SU-DHL-6 (cell line): Measurements from ENCODE around the gene NLRP13.

ENCODE experiments used
- H2AFZ ChIP-seq: fragments of 200-600 bp; sonication (generic); 2 replicates; pipeline ENCODE4 v1.6.1; 2014; ENCODE audit warnings: low read depth, mild to moderate bottlenecking, moderate library complexity, mixed read lengths, antibody characterized with exemption, low read length; ENCODE audit not compliant: severe bottlenecking
- H3F3A ChIP-seq: fragments of 200-600 bp; shearing (Covaris generic); 2 replicates; pipeline ENCODE4 v1.6.0; 2016; ENCODE audit warnings: antibody characterized with exemption, mild to moderate bottlenecking; ENCODE audit not compliant: insufficient read depth
- H3K27ac ChIP-seq: fragments of 200-600 bp; sonication (generic); 2 replicates; pipeline ENCODE4 v1.5.1; 2016; ENCODE audit warnings: low read depth, mild to moderate bottlenecking, low read length, moderate library complexity, mixed read lengths
- H3K27me3 ChIP-seq: fragments of 200-600 bp; sonication (generic), shearing (Covaris generic); 2 replicates; pipeline ENCODE4 v1.6.0; 2014; ENCODE audit warnings: mild to moderate bottlenecking, low read length
- H3K36me3 ChIP-seq: fragments of 200-600 bp; sonication (generic); 2 replicates; pipeline ENCODE4 v1.6.1; 2014; ENCODE audit warnings: mild to moderate bottlenecking, low read length, mixed read lengths
- H3K4me2 ChIP-seq: fragments of 300-600, 200-600 bp; shearing (Covaris generic), sonication (generic); 2 replicates; pipeline ENCODE4 v1.6.0; 2014; ENCODE audit warnings: low read length, low read depth, mild to moderate bottlenecking; ENCODE audit not compliant: poor library complexity, severe bottlenecking
- H3K4me3 ChIP-seq: fragments of 200-600 bp; sonication (generic); 2 replicates; pipeline ENCODE4 v1.5.1; 2014; ENCODE audit warnings: antibody characterized with exemption, low read length, mild to moderate bottlenecking, mixed read lengths; ENCODE audit not compliant: insufficient read depth, poor library complexity, severe bottlenecking
- H3K79me2 ChIP-seq: fragments of 200-600 bp; sonication (generic); 2 replicates; pipeline ENCODE4 v1.6.1; 2014; ENCODE audit warnings: mild to moderate bottlenecking, low read length, moderate library complexity; ENCODE audit not compliant: insufficient read depth
- H3K9ac ChIP-seq: fragments of 200-600 bp; sonication (generic); 2 replicates; pipeline ENCODE4 v1.7.0; 2014; ENCODE audit warnings: mild to moderate bottlenecking, low read length
- H3K9me2 ChIP-seq: fragments of 200-600 bp; sonication (generic); replicated peaks from 2 replicates; pipeline ENCODE4 v1.6.1; 2014; ENCODE audit warnings: low read length; ENCODE audit not compliant: insufficient read depth
- H3K9me3 ChIP-seq: fragments of 200-600 bp; sonication (generic); 2 replicates; pipeline ENCODE4 v1.6.1; 2014; ENCODE audit warnings: low read length, mixed read lengths; ENCODE audit not compliant: insufficient read depth
- H4K20me1 ChIP-seq: fragments of 200-600 bp; sonication (generic); 2 replicates; pipeline ENCODE4 v1.6.1; 2014; ENCODE audit warnings: low read depth, mild to moderate bottlenecking, antibody characterized with exemption, low read length, moderate library complexity, mixed read lengths
- CTCF ChIP-seq: fragments of 200-600 bp; sonication (generic); IDR thresholded peaks from one replicate; pipeline ENCODE4 v1.5.1; 2017; ENCODE audit warnings: antibody characterized with exemption, mild to moderate bottlenecking, low read length, moderate library complexity; ENCODE audit not compliant: insufficient read depth, poor library complexity, severe bottlenecking
- EZH2phosphoT487 ChIP-seq: fragments of 200-600 bp; sonication (generic), shearing (Covaris generic); conservative IDR thresholded peaks from 2 replicates; pipeline ENCODE4 v1.6.1; 2018; ENCODE audit warnings: mild to moderate bottlenecking, antibody characterized with exemption, low read length, moderate library complexity, mixed read lengths

The NLRP13 gene

GRCh38 chr19:55947532-55947931, 15.4 kb upstream of the NLRP13 start, which contains the start of gene NLRP8:
Gene NLRP8 (plus strand): TSS chr19:55947832.
- Histone ChIP-seq H3K36me3 (no peaks in the 10 kb centered on the region), H3K4me2 (no peak within 1 kb of the TSS), H3K4me3 (no peak within 1 kb of the TSS), H2AFZ (no peak within 1 kb of the TSS), H4K20me1 (no peaks in the 10 kb centered on the region), H3F3A (no peaks in the 10 kb centered on the region), H3K27me3 (no peaks in the 10 kb centered on the region), H3K9me3 (no peaks in the 10 kb centered on the region), H3K9ac (no peak within 1 kb of the TSS), H3K79me2 (no peaks in the 10 kb centered on the region), H3K9me2 (no peaks in the 10 kb centered on the region), H3K27ac (no peak within 1 kb of the TSS)
- no peak for TF ChIP-seq EZH2phosphoT487
- TF ChIP-seq CTCF: no peak

- Histone ChIP-seq H3K4me3 (no peak overlapping the region), H3F3A (no peaks in the 10 kb centered on the region), H2AFZ (no peak overlapping the region), H3K36me3 (no peaks in the 10 kb centered on the region), H3K79me2 (no peaks in the 10 kb centered on the region), H3K4me2 (no peak overlapping the region), H4K20me1 (no peaks in the 10 kb centered on the region), H3K27ac (no peak overlapping the region), H3K9me2 (no peaks in the 10 kb centered on the region), H3K9ac (no peak overlapping the region), H3K27me3 (no peaks in the 10 kb centered on the region), H3K9me3 (no peaks in the 10 kb centered on the region)
- TF ChIP-seq CTCF (no peak), EZH2phosphoT487 (no peak)
Observed at GRCh38 chr19:55940306-55940705, 8.2 kb upstream of the NLRP13 start.

GRCh38 chr19:55939206-55939605, 7.1 kb upstream of the NLRP13 start:
- H2AFZ ChIP-seq: no peak overlapping the region
- TF ChIP-seq CTCF: no peak
- TF ChIP-seq EZH2phosphoT487: no peak
- H3K9me2 ChIP-seq: no peaks in the 10 kb centered on the region
- no peak overlapping the region for H3K4me3 ChIP-seq
- no peaks in the 10 kb centered on the region for H3F3A ChIP-seq
- no peak overlapping the region for H3K27ac ChIP-seq
- H4K20me1 ChIP-seq: no peaks in the 10 kb centered on the region
- no peaks in the 10 kb centered on the region for H3K36me3 ChIP-seq
- no peaks in the 10 kb centered on the region for H3K79me2 ChIP-seq
- no peaks in the 10 kb centered on the region for H3K27me3 ChIP-seq
- no peak overlapping the region for H3K4me2 ChIP-seq
- no peaks in the 10 kb centered on the region for H3K9me3 ChIP-seq
- no peak overlapping the region for H3K9ac ChIP-seq
